Measurements from ENCODE around the gene UGT2B15. TPM values are rescaled to one million over a fixed set of nuclear protein-coding genes. Genes with fewer than 3 reads are reported as not detected.
"Not testable (repeated sequence)": the region's sequence is repeated elsewhere in the genome, so short reads cannot be mapped to it uniquely, and the experiment has no call there.

UGT2B15 gene
- total RNA-seq, 2 donors from 2014 or later, result 14.0 to 15.5 TPM

- H3K9me3 ChIP-seq, result no peaks in the 10 kb centered on the region
- no peaks in the 10 kb centered on the region for H3K36me3 ChIP-seq (replicated peaks in 1 of 2; ENCODE audit: insufficient read depth in 1 of 2, low read depth in 2 of 2)
- H3K4me1 ChIP-seq, result peaks cover 16% of the 10 kb centered on the region
- no peaks in the 10 kb centered on the region for H3K27me3 ChIP-seq
- peak; percentile 47 for ATAC-seq
- TF ChIP-seq, protein P1, sequence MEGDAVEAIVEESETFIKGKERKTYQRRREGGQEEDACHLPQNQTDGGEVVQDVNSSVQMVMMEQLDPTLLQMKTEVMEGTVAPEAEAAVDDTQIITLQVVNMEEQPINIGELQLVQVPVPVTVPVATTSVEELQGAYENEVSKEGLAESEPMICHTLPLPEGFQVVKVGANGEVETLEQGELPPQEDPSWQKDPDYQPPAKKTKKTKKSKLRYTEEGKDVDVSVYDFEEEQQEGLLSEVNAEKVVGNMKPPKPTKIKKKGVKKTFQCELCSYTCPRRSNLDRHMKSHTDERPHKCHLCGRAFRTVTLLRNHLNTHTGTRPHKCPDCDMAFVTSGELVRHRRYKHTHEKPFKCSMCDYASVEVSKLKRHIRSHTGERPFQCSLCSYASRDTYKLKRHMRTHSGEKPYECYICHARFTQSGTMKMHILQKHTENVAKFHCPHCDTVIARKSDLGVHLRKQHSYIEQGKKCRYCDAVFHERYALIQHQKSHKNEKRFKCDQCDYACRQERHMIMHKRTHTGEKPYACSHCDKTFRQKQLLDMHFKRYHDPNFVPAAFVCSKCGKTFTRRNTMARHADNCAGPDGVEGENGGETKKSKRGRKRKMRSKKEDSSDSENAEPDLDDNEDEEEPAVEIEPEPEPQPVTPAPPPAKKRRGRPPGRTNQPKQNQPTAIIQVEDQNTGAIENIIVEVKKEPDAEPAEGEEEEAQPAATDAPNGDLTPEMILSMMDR (IDR thresholded peaks at IDR 0.05), result peak in 1 of 7 experiments; percentile 14
- TF ChIP-seq POLR2A (IDR thresholded peaks at IDR 0.05), result no peak
- no peak for DNase-seq
- H3K4me3 ChIP-seq, result no peak overlapping the region
- no peak overlapping the region for H3K27ac ChIP-seq
- 7 to 9% methylated on average over 1 of the region's 1 CpG for WGBS, 2 donors
- intact Hi-C loops (cut with DNase I), result no loop called here
Measured at GRCh38 chr4:68651932-68652331, 18.5 kb downstream of the UGT2B15 start.

- 82 to 86% methylated on average over 3 of the region's 3 CpGs for WGBS, 2 donors
- no peaks in the 10 kb centered on the region for H3K36me3 ChIP-seq (replicated peaks in 1 of 2; ENCODE audit: insufficient read depth in 1 of 2, low read depth in 2 of 2)
Measured at GRCh38 chr4:68630371-68630770, 40.1 kb downstream of the UGT2B15 start.

DNA sequence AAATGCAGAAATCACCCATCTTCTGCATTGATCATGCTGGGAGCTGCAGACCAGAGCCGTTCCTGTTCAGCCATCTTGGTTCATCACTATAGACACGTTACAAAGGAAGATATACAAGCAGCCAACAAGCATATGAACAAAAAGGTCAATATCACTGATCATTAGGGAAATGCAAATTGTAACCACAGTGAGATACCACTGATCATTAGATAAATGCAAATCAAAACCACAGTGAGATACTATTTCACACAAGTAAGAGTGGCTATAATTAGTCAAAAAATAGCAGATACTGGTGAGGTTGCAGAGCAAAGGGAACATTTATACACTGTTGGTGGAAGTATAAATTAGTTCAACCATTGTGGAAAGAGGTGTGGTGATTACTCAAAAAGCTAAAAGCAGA lies 47.7 kb downstream of the UGT2B15 start:
- H3K4me1 ChIP-seq; ATAC-seq; H3K27me3 ChIP-seq; H3K9me3 ChIP-seq; intact Hi-C loops (cut with DNase I); H3K27ac ChIP-seq; H3K36me3 ChIP-seq (replicated peaks in 1 of 2; ENCODE audit: insufficient read depth in 1 of 2, low read depth in 2 of 2); DNase-seq; H3K4me3 ChIP-seq: not testable (repeated sequence)
- 94 to 96% methylated on average over 2 of the region's 2 CpGs for WGBS, 2 donors

More at GRCh38 chr4:68630371-68630770, 40.1 kb downstream of the UGT2B15 start:
- no peak overlapping the region for H3K4me3 ChIP-seq
- intact Hi-C loops (cut with DNase I), result loop anchor here (5.0 kb wide), 1 partner anchor 128 kb away; no protein-coding TSS in a partner anchor
- no peaks in the 10 kb centered on the region for H3K27me3 ChIP-seq
- ATAC-seq, result no peak
- DNase-seq, result no peak
- no peak overlapping the region for H3K27ac ChIP-seq
- TF ChIP-seq POLR2A (IDR thresholded peaks at IDR 0.05), result no peak
- TF ChIP-seq, protein P1 (IDR thresholded peaks at IDR 0.05), result no peak
- H3K4me1 ChIP-seq, result no peaks in the 10 kb centered on the region
- no peaks in the 10 kb centered on the region for H3K9me3 ChIP-seq

DNA sequence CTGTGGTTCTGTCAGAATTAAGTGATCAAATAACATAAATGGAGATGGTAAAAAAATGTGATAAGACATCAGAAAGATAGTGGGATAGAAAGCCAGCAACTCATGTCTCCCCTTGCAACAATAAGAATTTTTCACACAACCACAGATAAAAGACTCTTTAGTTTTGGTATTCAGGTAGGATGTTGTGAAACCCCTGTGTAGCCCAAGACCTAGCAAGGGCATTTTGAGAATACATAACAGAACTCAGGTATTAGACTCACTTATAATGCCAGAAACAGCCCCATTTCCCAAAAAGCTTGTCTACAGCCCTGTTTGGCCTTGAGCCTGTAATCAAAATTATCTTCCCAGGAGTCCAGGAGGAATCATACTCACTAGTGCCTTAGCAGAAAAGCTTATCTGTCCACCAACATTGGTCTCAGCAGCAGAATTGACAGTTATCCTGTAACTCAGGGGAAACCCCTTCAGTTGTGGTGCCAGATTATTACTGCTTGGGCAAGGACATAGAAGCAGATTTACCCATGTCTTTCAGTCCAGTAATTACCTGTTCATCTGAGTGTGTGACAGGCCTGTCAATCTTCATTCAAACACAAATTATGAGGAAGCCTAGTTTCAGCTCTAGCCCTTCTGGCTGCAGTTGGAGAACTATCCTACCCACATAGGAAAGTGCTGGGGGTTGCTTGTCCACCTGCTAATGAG lies 53.3 kb downstream of the UGT2B15 start:
- no peaks in the 10 kb centered on the region for H3K36me3 ChIP-seq (replicated peaks in 1 of 2; ENCODE audit: insufficient read depth in 1 of 2, low read depth in 2 of 2)
- intact Hi-C loops (cut with DNase I), result no loop called here
- H3K4me1 ChIP-seq, result no peaks in the 10 kb centered on the region
- no peak overlapping the region for H3K27ac ChIP-seq
- no peak for TF ChIP-seq POLR2A (IDR thresholded peaks at IDR 0.05)
- TF ChIP-seq, protein P1 (IDR thresholded peaks at IDR 0.05), result no peak
- no peak overlapping the region for H3K4me3 ChIP-seq
- DNase-seq (no peak), ATAC-seq (no peak)
- no peaks in the 10 kb centered on the region for H3K27me3 ChIP-seq
- H3K9me3 ChIP-seq, result no peaks in the 10 kb centered on the region

DNA sequence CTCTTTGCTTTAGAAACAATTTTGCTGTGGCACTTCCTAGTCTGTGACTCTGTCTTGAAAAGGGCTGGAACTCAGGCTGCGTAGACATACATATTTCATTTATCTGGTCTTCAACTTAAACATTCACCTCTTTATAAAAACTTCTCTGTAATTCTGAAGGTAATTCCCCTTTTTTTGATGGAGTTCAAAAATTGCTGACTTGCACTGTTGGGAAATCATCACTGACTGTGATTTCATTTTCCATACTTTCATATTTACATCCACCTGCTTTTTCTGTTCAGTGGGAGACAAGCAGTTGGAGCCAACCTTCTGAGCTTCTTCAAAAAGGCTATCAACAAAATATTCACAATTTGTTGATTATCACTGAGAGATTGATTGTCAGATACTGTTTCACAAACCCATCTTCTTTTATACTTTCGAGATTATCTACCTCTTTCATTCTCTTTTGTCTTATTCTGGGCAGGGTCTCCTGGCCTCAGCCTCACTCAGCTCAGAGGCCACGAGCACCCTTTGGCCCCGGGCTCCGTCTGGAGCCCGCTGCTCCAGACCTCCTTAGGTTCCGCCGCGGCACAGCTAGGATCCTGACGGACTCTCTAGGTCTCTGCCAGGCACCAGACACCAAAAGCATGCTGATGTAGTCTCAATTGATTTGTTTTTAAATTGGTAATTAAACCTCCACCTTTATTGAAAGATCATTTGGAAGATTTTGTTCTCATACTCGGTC lies 54.6 kb downstream of the UGT2B15 start:
- no peaks in the 10 kb centered on the region for H3K27me3 ChIP-seq
- no peaks in the 10 kb centered on the region for H3K4me1 ChIP-seq
- H3K4me3 ChIP-seq, result no peak overlapping the region
- no peaks in the 10 kb centered on the region for H3K36me3 ChIP-seq (replicated peaks in 1 of 2; ENCODE audit: insufficient read depth in 1 of 2, low read depth in 2 of 2)
- TF ChIP-seq POLR2A (IDR thresholded peaks at IDR 0.05), result no peak
- TF ChIP-seq, protein P1 (IDR thresholded peaks at IDR 0.05), result no peak
- intact Hi-C loops (cut with DNase I), result no loop called here
- no peaks in the 10 kb centered on the region for H3K9me3 ChIP-seq
- 95% methylated on average over 11 of the region's 11 CpGs for WGBS, 2 donors
- H3K27ac ChIP-seq, result no peak overlapping the region
- ATAC-seq (no peak), DNase-seq (no peak)

All from body of pancreas (tissue), 4 donors.